PC-3 (cell line): Measurements from ENCODE around the gene TICRR. TPM values are rescaled to one million over a fixed set of nuclear protein-coding genes. Genes with fewer than 3 reads are reported as not detected.
"Not testable (repeated sequence)": the region's sequence is repeated elsewhere in the genome, so short reads cannot be mapped to it uniquely, and the experiment has no call there.

Source experiments
- ATAC-seq: fragments of 200-7000 bp; cut with Tn5 transposase; 2 replicates; pipeline ENCODE4 v1.9.1; 2020; ENCODE audit warnings: mild to moderate bottlenecking, moderate library complexity
- BruUV-seq: library from RNA; stranded (reverse); fragments of 400-500 nt; replicated peaks from 2 replicates; lab custom pipeline; 2021; lab: Mats Ljungman, UMichigan
- CTCF ChIA-PET: fragments of 300-600 bp; sonication (Branson Sonifier 250); formaldehyde crosslinking; loops from one replicate; lab custom pipeline; 2022; ENCODE audit warnings: antibody characterized with exemption; lab: Charles Lee
- POLR2A ChIA-PET: fragments of 300-600 bp; sonication (Branson Sonifier 250); formaldehyde crosslinking; loops from one replicate; lab custom pipeline; 2022; ENCODE audit warnings: antibody characterized with exemption; ENCODE audit not compliant: unreplicated experiment; lab: Charles Lee
- DNase-seq: peaks from one replicate; pipeline ENCODE4 v3.0.0-alpha.2; 2015
- H2AFZ ChIP-seq: fragments of 300-600 bp; sonication (generic); 2 replicates; pipeline ENCODE4 v1.6.0; 2016; ENCODE audit warnings: antibody characterized with exemption, low read length
- H3F3A ChIP-seq: fragments of 300-600 bp; sonication (generic); one replicate; pipeline ENCODE4 v1.6.0; 2017; ENCODE audit warnings: antibody characterized with exemption, low read length, control low read depth, mild to moderate bottlenecking; ENCODE audit not compliant: unreplicated experiment
- H3K27ac ChIP-seq: fragments of 300-600 bp; sonication (generic); 2 replicates; pipeline ENCODE4 v1.5.1; 2016; ENCODE audit warnings: mild to moderate bottlenecking, low read length
- H3K27me3 ChIP-seq: fragments of 300-600 bp; sonication (generic); 2 replicates; pipeline ENCODE4 v1.6.1; 2016; ENCODE audit warnings: low read length, mixed read lengths
- H3K36me3 ChIP-seq: fragments of 300-600 bp; sonication (generic); 2 replicates; pipeline ENCODE4 v1.6.1; 2016; ENCODE audit warnings: low read depth, mixed run types, low read length, mixed read lengths
- H3K4me1 ChIP-seq: fragments of 300-600 bp; sonication (generic); 2 replicates; pipeline ENCODE4 v1.5.1; 2016; ENCODE audit warnings: low read length; ENCODE audit not compliant: insufficient read depth
- H3K4me2 ChIP-seq: fragments of 300-600 bp; sonication (generic); 2 replicates; pipeline ENCODE4 v1.6.0; 2016; ENCODE audit warnings: low read length
- H3K4me3 ChIP-seq: fragments of 300-600 bp; sonication (generic); 2 replicates; pipeline ENCODE4 v1.5.1; 2016; ENCODE audit warnings: mild to moderate bottlenecking, low read length, mixed read lengths
- H3K79me2 ChIP-seq: fragments of 300-600 bp; sonication (generic); 2 replicates; pipeline ENCODE4 v1.6.1; 2017; ENCODE audit warnings: low read length, mixed read lengths
- H3K9ac ChIP-seq: fragments of 300-600 bp; sonication (generic); 2 replicates; pipeline ENCODE4 v1.6.0; 2016; ENCODE audit warnings: mild to moderate bottlenecking, low read length
- H3K9me2 ChIP-seq: fragments of 300-600 bp; sonication (generic); replicated peaks from 2 replicates; pipeline ENCODE4 v1.6.1; 2016; ENCODE audit warnings: mixed run types, low read length, mixed read lengths
- H3K9me3 ChIP-seq: fragments of 300-600 bp; sonication (generic); 2 replicates; pipeline ENCODE4 v1.6.1; 2016; ENCODE audit warnings: low read length, mixed read lengths
- H4K20me1 ChIP-seq: fragments of 300-600 bp; sonication (generic); 2 replicates; pipeline ENCODE4 v1.6.1; 2016; ENCODE audit warnings: low read length, mixed read lengths
- CTCF ChIP-seq: fragments of 300-600 bp; sonication (generic); conservative IDR thresholded peaks from 2 replicates; pipeline ENCODE4 v1.5.1; 2017; ENCODE audit warnings: antibody characterized with exemption, low read depth, mild to moderate bottlenecking, low read length
- EZH2 ChIP-seq: fragments of 300-600 bp; sonication (generic); IDR thresholded peaks from one replicate; pipeline ENCODE4 v1.6.1; 2017; ENCODE audit warnings: antibody characterized with exemption, mild to moderate bottlenecking, low read length; ENCODE audit not compliant: unreplicated experiment
- EZH2phosphoT487 ChIP-seq: fragments of 300-600 bp; sonication (generic); IDR thresholded peaks from 2 replicates; pipeline ENCODE4 v1.6.1; 2018; ENCODE audit warnings: mild to moderate bottlenecking, antibody characterized with exemption, low read length, borderline replicate concordance
- intact Hi-C: fragments of 100-400 bp; cut with micrococcal nuclease; formaldehyde crosslinking; loops from 2 replicates; pipeline ENCODE4 v1.9.0; 2023
- total RNA-seq: library from RNA; depleted of rRNA; stranded (reverse); fragments of >200 nt; gene quantifications from 2 replicates; pipeline ENCODE4 v1.2.3, GENCODE V29; 2014

TICRR gene
- total RNA-seq, 1 experiment from 2014 or later: 14.3 TPM

GRCh38 chr15:89577776-89578115 lies 2.5 kb downstream of the TICRR start:
- Histone ChIP-seq H3K4me3 (peak overlapping the region; percentile 73), H3K79me2 (peaks cover 73% of the 10 kb centered on the region), H3K27ac (no peak overlapping the region), H3K27me3 (no peaks in the 10 kb centered on the region), H3K4me1 (peaks cover 11% of the 10 kb centered on the region; the same call in 1 of the 2 replicates), H3K36me3 (peaks cover 17% of the 10 kb centered on the region), H4K20me1 (peaks cover 14% of the 10 kb centered on the region; the same call in 1 of the 2 replicates), H2AFZ (no peak overlapping the region), H3K4me2 (peak overlapping the region; percentile 80), H3K9me2 (no peaks in the 10 kb centered on the region), H3K9ac (peak overlapping the region; percentile 39), H3K9me3 (no peaks in the 10 kb centered on the region), H3F3A (no peaks in the 10 kb centered on the region)
- no peak for TF ChIP-seq CTCF
- no peak for TF ChIP-seq EZH2
- no peak for TF ChIP-seq EZH2phosphoT487
- intact Hi-C loops: no loop called here
- POLR2A ChIA-PET: no interaction called here
- ATAC-seq (no peak), DNase-seq (no peak)
- no TSS peak for BruUV-seq
- CTCF ChIA-PET: no interaction called here

- Histone ChIP-seq H3K36me3 (peaks cover 20% of the 10 kb centered on the region), H3K4me3 (peak overlapping the region; percentile 73), H3K9ac (peak overlapping the region; percentile 39), H3K4me2 (peak overlapping the region; percentile 80), H3K27me3 (no peaks in the 10 kb centered on the region), H3K27ac (no peak overlapping the region), H3K9me3 (no peaks in the 10 kb centered on the region), H3K9me2 (no peaks in the 10 kb centered on the region), H3F3A (no peaks in the 10 kb centered on the region), H2AFZ (no peak overlapping the region), H3K79me2 (peaks cover 77% of the 10 kb centered on the region), H3K4me1 (peaks cover 11% of the 10 kb centered on the region; the same call in 1 of the 2 replicates), H4K20me1 (peaks cover 14% of the 10 kb centered on the region; the same call in 1 of the 2 replicates)
- ChIA-PET CTCF (no interaction called here), POLR2A (no interaction called here)
- BruUV-seq: no TSS peak
- ATAC-seq (no peak), DNase-seq (no peak)
- intact Hi-C loops: no loop called here
- TF ChIP-seq EZH2phosphoT487 (no peak), EZH2 (no peak), CTCF (no peak)
Measured at GRCh38 chr15:89578146-89578545, 2.9 kb downstream of the TICRR start.

GRCh38 chr15:89580747-89581146 lies 5.5 kb downstream of the TICRR start:
- ATAC-seq, H3F3A ChIP-seq, H3K4me3 ChIP-seq, BruUV-seq, intact Hi-C loops, H3K9me2 ChIP-seq, H2AFZ ChIP-seq, DNase-seq, H3K27me3 ChIP-seq, H3K4me2 ChIP-seq, CTCF ChIA-PET, POLR2A ChIA-PET, H3K27ac ChIP-seq, H3K9ac ChIP-seq, H3K9me3 ChIP-seq: not testable (repeated sequence)
- Histone ChIP-seq H3K4me1 (peaks cover 11% of the 10 kb centered on the region; the same call in 1 of the 2 replicates), H3K79me2 (peaks cover 95% of the 10 kb centered on the region), H4K20me1 (peaks cover 14% of the 10 kb centered on the region; the same call in 1 of the 2 replicates), H3K36me3 (peaks cover 37% of the 10 kb centered on the region)
